H1 (cell line): ENCODE data around the gene PRKCA. TPM values are rescaled to one million over a fixed set of nuclear protein-coding genes. Genes with fewer than 3 reads are reported as not detected.
"Not testable (repeated sequence)": the region's sequence is repeated elsewhere in the genome, so short reads cannot be mapped to it uniquely, and the experiment has no call there.

ENCODE experiments used
- CTCF ChIA-PET: fragments of 300-600 bp; sonication (Branson Sonifier 250); formaldehyde crosslinking; loops from one replicate; lab custom pipeline; 2021; ENCODE audit not compliant: partially characterized antibody; lab: Charles Lee
- POLR2A ChIA-PET: fragments of 300-600 bp; sonication (Branson Sonifier 250); formaldehyde crosslinking; loops from one replicate; lab custom pipeline; 2021; ENCODE audit warnings: inconsistent platforms; ENCODE audit not compliant: partially characterized antibody; lab: Charles Lee
- DNase-seq, 2 experiments: peaks; one replicate each; pipeline versions ENCODE4 v3.0.0 to v3.0.0-alpha.2; 2010 to 2022; ENCODE audit warnings: low spot score in 2 of 2, low read depth in 1 of 2, mixed read lengths in 1 of 2
- FAIRE-seq: peaks from 2 replicates; lab custom pipeline; 2011; peaks lifted over from hg19 to GRCh38; lab: Jason Lieb, UNC
- H2AFZ ChIP-seq: 2 replicates; pipeline ENCODE4 v1.8.1; 2012; ENCODE audit warnings: low read length, inconsistent platforms
- H2AK5ac ChIP-seq: 2 replicates; pipeline ENCODE4 v1.6.1; 2013; ENCODE audit warnings: low read depth, low read length
- H2BK120ac ChIP-seq: replicated peaks from 2 replicates; pipeline ENCODE3; 2013; ENCODE audit warnings: low read depth, low read length, inconsistent platforms
- H2BK12ac ChIP-seq: 2 replicates; pipeline ENCODE4 v1.6.1; 2013; ENCODE audit warnings: low read depth, low read length
- H2BK15ac ChIP-seq: 2 replicates; pipeline ENCODE4 v1.6.1; 2013; ENCODE audit warnings: low read length
- H2BK20ac ChIP-seq: 2 replicates; pipeline ENCODE4 v1.6.1; 2013; ENCODE audit warnings: low read length
- H2BK5ac ChIP-seq: 2 replicates; pipeline ENCODE4 v1.6.1; 2013; ENCODE audit warnings: low read depth, low read length
- H3K14ac ChIP-seq: 2 replicates; pipeline ENCODE4 v1.6.1; 2013; ENCODE audit warnings: inconsistent platforms; ENCODE audit not compliant: insufficient read length
- H3K18ac ChIP-seq: 2 replicates; pipeline ENCODE4 v1.6.1; 2013; ENCODE audit warnings: low read length; ENCODE audit errors: extremely low read depth
- H3K23ac ChIP-seq: 2 replicates; pipeline ENCODE4 v1.6.1; 2013; ENCODE audit warnings: inconsistent platforms; ENCODE audit not compliant: insufficient read length
- H3K23me2 ChIP-seq: 2 replicates; pipeline ENCODE4 v1.6.1; 2013; ENCODE audit warnings: low read depth, low read length
- H3K27ac ChIP-seq: 2 replicates; pipeline ENCODE4 v1.6.1; 2011; ENCODE audit warnings: low read depth, low read length, inconsistent platforms
- H3K27me3 ChIP-seq, 4 experiments: replicated peaks in 1 of 4; 1 replicate in 1 of 4; 2 replicates in 3 of 4; pipeline versions ENCODE4 v1.6.1 to v1.8.1; 2011 to 2013; ENCODE audit warnings: low read length in 3 of 4, mild to moderate bottlenecking in 3 of 4, inconsistent platforms in 2 of 4, mixed read lengths in 2 of 4, moderate library complexity in 1 of 4; ENCODE audit not compliant: control insufficient read depth in 3 of 4, insufficient read depth in 3 of 4; ENCODE audit errors: extremely low read depth in 1 of 4
- H3K36me3 ChIP-seq, 4 experiments: 2 replicates each; pipeline versions ENCODE4 v1.6.1 to v1.8.1; 2011 to 2013; ENCODE audit warnings: mild to moderate bottlenecking in 4 of 4, low read length in 3 of 4, moderate library complexity in 2 of 4, control low read depth in 1 of 4, inconsistent platforms in 1 of 4; ENCODE audit not compliant: insufficient read depth in 4 of 4, control insufficient read depth in 2 of 4
- H3K4ac ChIP-seq: replicated peaks from 2 replicates; pipeline ENCODE3; 2013; ENCODE audit warnings: low read length, low read depth, mixed read lengths, inconsistent platforms; ENCODE audit not compliant: insufficient read length
- H3K4me1 ChIP-seq, 4 experiments: replicated peaks in 1 of 4; 1 replicate in 1 of 4; 2 replicates in 3 of 4; pipeline versions ENCODE4 v1.6.1 to v1.8.1; 2011 to 2013; ENCODE audit warnings: low read length in 3 of 4, inconsistent platforms in 2 of 4, mixed read lengths in 1 of 4; ENCODE audit not compliant: insufficient read depth in 4 of 4, control insufficient read depth in 3 of 4
- H3K4me2 ChIP-seq, 2 experiments: 2 replicates each; pipeline versions ENCODE4 v1.6.1 to v1.8.1; 2011 to 2013; ENCODE audit warnings: low read depth in 2 of 2, low read length in 2 of 2, control low read depth in 1 of 2, inconsistent platforms in 1 of 2, mild to moderate bottlenecking in 1 of 2; ENCODE audit not compliant: insufficient read depth in 1 of 2
- H3K4me3 ChIP-seq, 4 experiments: fragments of 200-600, 300-600 bp in 1 of 4; sonication (generic), shearing (Covaris generic), sonication (Bioruptor Twin) in 1 of 4; 2 replicates each; pipeline versions ENCODE4 v1.5.1 to v1.8.1; 2011 to 2016; ENCODE audit warnings: low read length in 4 of 4, low read depth in 3 of 4, control low read depth in 2 of 4, inconsistent platforms in 2 of 4, mild to moderate bottlenecking in 2 of 4, mixed read lengths in 1 of 4, moderate library complexity in 1 of 4; ENCODE audit not compliant: insufficient read depth in 2 of 4; ENCODE audit errors: extremely low read depth in 1 of 4
- H3K56ac ChIP-seq: replicated peaks from 2 replicates; pipeline ENCODE3; 2013; ENCODE audit warnings: low read depth, mild to moderate bottlenecking, mixed read lengths, low read length, inconsistent platforms; ENCODE audit not compliant: insufficient read length
- H3K79me1 ChIP-seq: 2 replicates; pipeline ENCODE4 v1.6.1; 2013; ENCODE audit warnings: low read depth, low read length, control low read depth
- H3K79me2 ChIP-seq, 2 experiments: 2 replicates each; pipeline versions ENCODE4 v1.6.1 to v1.8.1; 2012 to 2013; ENCODE audit warnings: low read length in 2 of 2, mild to moderate bottlenecking in 2 of 2, inconsistent platforms in 1 of 2; ENCODE audit not compliant: insufficient read depth in 2 of 2, control insufficient read depth in 1 of 2
- H3K9ac ChIP-seq, 4 experiments: replicated peaks in 1 of 4; 1 replicate in 1 of 4; 2 replicates in 3 of 4; pipeline versions ENCODE4 v1.6.1 to v1.8.1; 2011 to 2013; ENCODE audit warnings: low read depth in 3 of 4, low read length in 3 of 4, control low read depth in 2 of 4, mild to moderate bottlenecking in 2 of 4, moderate library complexity in 2 of 4, inconsistent platforms in 1 of 4; ENCODE audit errors: extremely low read depth in 1 of 4
- H3K9me3 ChIP-seq, 2 experiments: 2 replicates each; pipeline versions ENCODE4 v1.6.1 to v1.8.1; 2012 to 2013; ENCODE audit warnings: mild to moderate bottlenecking in 2 of 2, moderate library complexity in 2 of 2, control low read depth in 1 of 2, inconsistent platforms in 1 of 2, low read depth in 1 of 2, low read length in 1 of 2, mixed read lengths in 1 of 2; ENCODE audit not compliant: insufficient read depth in 2 of 2
- H4K20me1 ChIP-seq, 2 experiments: replicated peaks in 1 of 2; 2 replicates each; pipeline versions ENCODE3 to v1.8.1; 2011 to 2013; ENCODE audit warnings: inconsistent platforms in 2 of 2, low read length in 2 of 2, mild to moderate bottlenecking in 1 of 2; ENCODE audit not compliant: insufficient read depth in 2 of 2, control insufficient read depth in 1 of 2
- H4K5ac ChIP-seq: 2 replicates; pipeline ENCODE4 v1.6.1; 2013; ENCODE audit warnings: low read length, low read depth, mixed read lengths, inconsistent platforms; ENCODE audit not compliant: insufficient read length
- H4K8ac ChIP-seq: 2 replicates; pipeline ENCODE4 v1.8.0; 2013; ENCODE audit warnings: mild to moderate bottlenecking, moderate library complexity, low read length, inconsistent platforms; ENCODE audit not compliant: insufficient read depth; ENCODE audit errors: extremely low read depth
- H4K91ac ChIP-seq: replicated peaks from 2 replicates; pipeline ENCODE3; 2013; ENCODE audit warnings: low read length, mixed read lengths, inconsistent platforms; ENCODE audit not compliant: insufficient read length
- WGBS, 2 experiments: shearing (Covaris generic) in 1 of 2; methylation state at CpG; one replicate each; pipeline versions ENCODE4 v1.1.6 to v1.1.7; 2013 to 2015; ENCODE audit warnings: low lambda C conversion rate in 2 of 2, mixed read lengths in 2 of 2, inconsistent platforms in 1 of 2, low coverage in 1 of 2, missing lambda C conversion rate in 1 of 2; ENCODE audit not compliant: insufficient replicate concordance in 2 of 2, insufficient coverage in 1 of 2, insufficient read length in 1 of 2; ENCODE audit errors: extremely low coverage in 1 of 2, missing lambda C conversion rate in 1 of 2; 5-methylcytosine and 5-hydroxymethylcytosine counted together
- polyA plus RNA-seq, 7 experiments: library from polyadenylated mRNA; depleted of rRNA in 3 of 7; stranded (reverse) in 5 of 7; unstranded in 2 of 7; fragments of >200 nt in 5 of 7; fragments of 200-250 nt in 2 of 7; gene quantifications; 1 replicate in 5 of 7; 2 replicates in 1 of 7; 4 replicates in 1 of 7; pipeline versions ENCODE4 v1.2.1 to v1.2.3, GENCODE V29; 2011 to 2013; ENCODE audit warnings: missing spikeins in 2 of 7, mixed read lengths in 2 of 7
- total RNA-seq: library from RNA; stranded (reverse); fragmentation: NEBNext Ultra II Directional; extraction: Animal tissue kit (Norgen Biotek cat#: 25700); gene quantifications from 2 replicates; pipeline ENCODE4 v1.2.1, GENCODE V29; 2021

Gene PRKCA
- total and polyA plus RNA-seq, 2 of the 8 experiments (the other 6 are each of a cell fraction or from before 2014, with no cell fraction given): 5.8 to 17.8 TPM

GRCh38 chr17:66297443-66297842, 5.0 kb upstream of the PRKCA start:
- H2BK120ac ChIP-seq, FAIRE-seq, H3K4ac ChIP-seq, H3K4me3 ChIP-seq, H2AFZ ChIP-seq, H3K4me2 ChIP-seq, H2BK15ac ChIP-seq, H3K36me3 ChIP-seq, H3K23me2 ChIP-seq, H3K56ac ChIP-seq, H2BK5ac ChIP-seq, DNase-seq, H4K5ac ChIP-seq, H3K4me1 ChIP-seq, H3K23ac ChIP-seq, H2AK5ac ChIP-seq, H4K91ac ChIP-seq, H3K14ac ChIP-seq, H3K79me2 ChIP-seq, H3K18ac ChIP-seq, H2BK20ac ChIP-seq, H4K20me1 ChIP-seq, H4K8ac ChIP-seq, H3K9ac ChIP-seq, H3K27ac ChIP-seq, H3K9me3 ChIP-seq, POLR2A ChIA-PET, H3K79me1 ChIP-seq, H2BK12ac ChIP-seq: not testable (repeated sequence)
- CTCF ChIA-PET: interaction anchor here (0.9 kb wide), 1 partner anchor 13 kb away, joined by 3 read pairs; no protein-coding TSS in a partner anchor
- WGBS, 2 experiments: 97% methylated on average over 9 of the region's 9 CpGs; no CpG with 5 or more reads in 1 of the 2 experiments
- H3K27me3 ChIP-seq: peaks cover 0 to 17% (median 7%) of the 10 kb centered on the region in 4 experiments; a peak in 6 of 7 replicates
